Stimulated activated naive B cell treated with anti-CD40 and anti-IgM and Interleukin-4, amounts not matched to agents 10 μg/mL and 1 μg/mL and 100 μg/mL, for 72 hours (primary cell): Measurements from ENCODE around the gene AMN1.

Source experiments
- ATAC-seq, 2 donors: fragments of 150-1000 bp; cut with Tn5 transposase; replicated peaks; 2 replicates each; pipeline ENCODE4 v1.10.0; 2021; ENCODE audit warnings: moderate library complexity in 1 of 2
- DNase-seq: peaks from one replicate; pipeline ENCODE4 v3.0.0; 2021
- H3K27ac Mint-ChIP-seq: one replicate; pipeline ENCODE4 v1.8.0; 2022; ENCODE audit warnings: mild to moderate bottlenecking, mixed read lengths
- H3K27me3 Mint-ChIP-seq, 2 donors: one replicate each; pipeline ENCODE4 v1.8.0; 2022; ENCODE audit warnings: mixed read lengths in 2 of 2
- H3K36me3 Mint-ChIP-seq, 2 donors: one replicate each; pipeline ENCODE4 v1.8.0; 2022; ENCODE audit warnings: mixed read lengths in 2 of 2, mild to moderate bottlenecking in 1 of 2
- H3K4me1 Mint-ChIP-seq, 2 donors: one replicate each; pipeline ENCODE4 v1.8.0; 2022; ENCODE audit warnings: mixed read lengths in 2 of 2, mild to moderate bottlenecking in 1 of 2
- H3K4me3 Mint-ChIP-seq, 2 donors: one replicate each; pipeline ENCODE4 v1.8.0; 2022; ENCODE audit warnings: mild to moderate bottlenecking in 2 of 2, mixed read lengths in 2 of 2, moderate library complexity in 1 of 2
- H3K9me3 Mint-ChIP-seq, 2 donors: one replicate each; pipeline ENCODE4 v1.8.0; 2022; ENCODE audit warnings: mixed read lengths in 2 of 2, mild to moderate bottlenecking in 1 of 2

The AMN1 gene

DNA sequence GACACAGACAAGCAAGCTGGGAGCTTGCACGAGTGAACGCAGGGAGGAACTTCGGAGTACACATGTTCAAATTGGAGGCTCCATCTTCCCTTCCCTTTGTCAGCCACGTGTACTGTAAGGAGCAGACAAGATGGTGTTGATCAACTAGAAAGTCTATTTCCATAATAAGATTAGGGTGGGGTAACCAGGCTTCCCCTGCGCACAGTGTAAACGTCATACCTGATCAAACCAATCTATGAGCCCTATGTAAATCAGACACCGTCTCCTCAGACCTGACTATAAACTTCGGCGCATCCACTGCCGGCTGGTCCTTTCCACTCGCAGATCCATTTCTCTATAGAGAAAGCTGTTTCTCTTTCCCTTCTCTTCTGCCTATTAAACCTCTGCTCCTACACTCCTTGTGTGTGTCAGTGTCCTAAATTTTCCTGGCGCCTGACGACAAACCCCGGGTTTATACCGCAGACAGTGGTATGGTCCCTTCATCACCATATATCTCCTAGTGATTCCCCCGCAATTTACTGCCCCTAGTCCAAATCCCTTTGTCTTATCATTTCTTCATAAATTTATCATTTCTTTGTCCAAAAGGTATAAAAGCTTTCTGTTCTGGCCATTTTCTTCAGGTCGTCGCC lies 76.8 kb downstream of the AMN1 start:
- no peaks in the 10 kb centered on the region for H3K27me3 Mint-ChIP-seq
- H3K9me3 Mint-ChIP-seq: no peaks in the 10 kb centered on the region
- H3K4me1 Mint-ChIP-seq: peaks cover 11 to 23% of the 10 kb centered on the region in 2 donors
- H3K36me3 Mint-ChIP-seq: no peaks in the 10 kb centered on the region
- no peak overlapping the region for H3K27ac Mint-ChIP-seq
- ATAC-seq: no peak
- no peak for DNase-seq
- no peak overlapping the region for H3K4me3 Mint-ChIP-seq

DNA sequence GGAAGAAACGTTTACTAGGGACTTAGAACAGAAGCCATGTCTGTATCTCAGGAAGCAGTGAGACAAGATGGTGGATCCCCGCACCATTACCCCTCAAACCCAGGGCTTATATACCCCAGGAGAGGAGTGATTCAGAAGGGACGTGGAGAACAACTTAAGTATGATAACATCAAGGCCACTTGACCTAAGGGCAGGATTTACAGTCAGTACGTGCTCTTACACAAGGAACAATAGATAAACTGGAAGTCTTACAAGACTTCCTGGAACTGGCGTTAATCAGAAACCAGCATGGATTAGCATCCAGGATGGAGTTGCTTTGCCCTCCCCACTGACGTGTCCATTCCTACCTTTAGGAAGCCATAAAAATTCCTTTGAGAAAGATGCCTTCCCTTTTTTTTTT lies 77.9 kb downstream of the AMN1 start:
- H3K27me3 Mint-ChIP-seq: no peaks in the 10 kb centered on the region
- no peaks in the 10 kb centered on the region for H3K9me3 Mint-ChIP-seq
- H3K4me1 Mint-ChIP-seq: peaks cover 17 to 34% of the 10 kb centered on the region in 2 donors
- no peaks in the 10 kb centered on the region for H3K36me3 Mint-ChIP-seq
- DNase-seq (no peak), ATAC-seq (no peak)
- no peak overlapping the region for H3K27ac Mint-ChIP-seq
- H3K4me3 Mint-ChIP-seq: no peak overlapping the region

DNA sequence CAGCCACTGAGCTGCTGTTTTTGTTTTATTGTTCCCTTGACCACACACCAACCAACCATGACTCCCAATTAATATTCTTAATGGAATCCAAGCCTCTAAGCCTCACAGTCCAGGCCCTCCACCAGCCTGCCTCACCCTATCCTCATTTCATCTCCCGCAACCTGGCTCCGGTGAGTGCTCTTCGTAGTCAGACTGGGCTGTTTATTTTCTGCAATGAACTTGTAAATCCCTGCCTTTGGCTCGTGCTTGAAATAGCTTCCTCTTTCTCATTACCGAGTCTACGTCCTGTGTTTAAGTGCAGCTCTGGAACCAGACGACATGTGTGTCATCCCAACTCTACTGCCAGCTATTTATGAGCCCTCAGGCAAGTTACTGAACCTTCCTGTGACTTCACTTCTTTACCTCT lies 81.7 kb downstream of the AMN1 start:
- Mint-ChIP-seq H3K4me3 (peak overlapping the region in 1 of 2 donors; percentile 72), H3K9me3 (no peaks in the 10 kb centered on the region), H3K4me1 (peaks cover 12 to 22% of the 10 kb centered on the region in 2 donors), H3K27me3 (no peaks in the 10 kb centered on the region), H3K27ac (peak overlapping the region; percentile 0), H3K36me3 (no peaks in the 10 kb centered on the region)
- DNase-seq (no peak), ATAC-seq (peak; percentile 46 to 73)

DNA sequence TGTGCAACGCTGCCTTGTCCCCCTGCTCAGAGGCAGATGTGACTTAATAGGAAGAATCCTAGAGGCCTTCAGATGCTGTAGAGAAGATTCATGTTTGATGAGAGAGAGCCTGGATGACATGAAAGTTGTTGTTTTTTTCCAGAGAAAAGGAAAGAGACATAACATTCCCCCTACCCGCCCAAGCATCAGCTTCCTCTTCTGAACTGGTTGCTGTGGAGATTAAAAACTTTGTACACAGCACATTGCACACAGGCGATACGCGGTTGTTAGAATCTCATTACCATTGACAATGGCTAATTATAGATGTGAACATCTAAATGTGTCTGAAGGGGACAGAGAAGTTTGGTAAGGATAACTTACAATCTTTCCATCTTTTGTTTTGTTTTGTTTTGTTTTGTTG lies 82.9 kb downstream of the AMN1 start:
- DNase-seq (no peak), ATAC-seq (peak; percentile 60 to 71)
- Mint-ChIP-seq H3K9me3 (no peaks in the 10 kb centered on the region), H3K4me3 (peak overlapping the region; percentile 25 to 39), H3K27ac (peak overlapping the region; percentile 80), H3K4me1 (peaks cover 12 to 22% of the 10 kb centered on the region in 2 donors), H3K27me3 (no peaks in the 10 kb centered on the region), H3K36me3 (no peaks in the 10 kb centered on the region)

DNA sequence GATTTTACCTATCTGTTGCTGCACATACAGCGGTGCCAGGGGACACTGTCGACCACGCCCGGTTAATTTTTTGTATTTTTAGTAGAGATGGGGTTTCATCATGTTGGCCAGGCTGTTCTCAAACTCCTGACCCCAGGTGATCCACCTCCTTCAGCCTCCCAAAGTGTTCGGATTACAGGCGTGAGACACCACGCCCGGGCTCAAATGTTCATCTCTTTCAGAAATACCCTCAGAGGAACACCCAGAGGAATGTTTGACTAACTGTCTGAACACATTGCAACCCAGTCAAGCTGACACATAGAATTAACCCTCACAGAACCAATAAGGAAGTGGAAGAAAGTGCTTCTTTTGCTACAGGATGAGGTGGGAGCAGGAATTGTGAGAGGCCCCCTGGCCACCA lies 84.3 kb downstream of the AMN1 start:
- Mint-ChIP-seq H3K27ac (no peak overlapping the region), H3K4me1 (peaks cover 12 to 22% of the 10 kb centered on the region in 2 donors), H3K27me3 (no peaks in the 10 kb centered on the region), H3K9me3 (no peaks in the 10 kb centered on the region), H3K4me3 (no peak overlapping the region), H3K36me3 (no peaks in the 10 kb centered on the region)
- DNase-seq (no peak), ATAC-seq (no peak)

DNA sequence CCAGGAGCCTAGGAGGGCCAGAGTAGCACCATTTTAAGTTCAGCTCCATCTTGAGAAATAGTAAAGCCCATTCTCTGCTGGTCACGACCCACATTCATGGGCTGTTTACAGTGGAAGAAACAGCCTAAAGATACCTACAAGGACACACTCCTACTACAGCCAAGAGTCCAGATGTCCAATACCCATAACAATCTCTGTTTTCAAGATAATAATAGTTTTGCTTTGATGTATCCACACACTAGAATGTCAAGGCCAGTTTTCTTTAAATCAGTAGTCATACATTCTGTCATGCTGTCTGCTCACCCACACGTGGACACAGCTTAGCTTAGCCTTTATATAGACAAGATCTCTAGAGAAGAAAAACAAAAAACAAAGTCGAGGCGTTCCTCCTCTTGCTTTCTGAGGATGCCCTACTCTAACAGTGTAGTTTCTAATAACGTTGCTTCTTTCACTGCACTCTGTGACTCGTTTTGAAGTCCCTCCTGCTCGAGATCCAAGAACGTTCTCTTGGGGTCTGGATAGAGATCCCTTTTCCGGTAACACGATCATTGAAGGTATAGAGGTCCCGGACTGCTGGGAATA lies 87.2 kb downstream of the AMN1 start:
- ATAC-seq: no peak
- H3K4me1 Mint-ChIP-seq: peaks cover 8 to 21% of the 10 kb centered on the region in 2 donors
- H3K27ac Mint-ChIP-seq: no peak overlapping the region
- H3K27me3 Mint-ChIP-seq: no peaks in the 10 kb centered on the region
- H3K36me3 Mint-ChIP-seq: no peaks in the 10 kb centered on the region
- H3K4me3 Mint-ChIP-seq: no peak overlapping the region
- H3K9me3 Mint-ChIP-seq: no peaks in the 10 kb centered on the region
- no peak for DNase-seq

DNA sequence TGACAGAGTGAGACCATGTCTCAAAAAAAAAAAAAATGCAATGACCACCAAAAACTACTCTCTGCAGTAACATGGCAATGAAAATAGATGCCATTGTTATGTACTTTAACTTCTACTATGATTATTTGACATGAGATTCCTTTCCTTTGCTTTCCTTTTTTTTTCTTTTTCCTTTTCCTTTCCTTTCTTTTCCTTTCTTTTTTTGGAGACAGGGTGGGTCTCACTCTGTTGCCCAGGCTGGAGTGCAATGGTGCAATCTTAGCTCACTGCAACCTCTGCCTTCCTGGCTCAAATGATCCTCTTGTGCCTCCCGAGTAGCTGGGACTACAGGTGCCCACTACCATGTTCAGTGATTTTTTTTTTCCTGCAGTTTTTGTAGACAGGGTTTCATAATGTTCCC lies 94.2 kb downstream of the AMN1 start:
- Mint-ChIP-seq H3K4me1 (peaks cover 20 to 39% of the 10 kb centered on the region in 2 donors), H3K4me3 (no peak overlapping the region), H3K27ac (peak overlapping the region; percentile 84), H3K36me3 (no peaks in the 10 kb centered on the region), H3K9me3 (no peaks in the 10 kb centered on the region), H3K27me3 (no peaks in the 10 kb centered on the region)
- ATAC-seq: no peak
- no peak for DNase-seq

DNA sequence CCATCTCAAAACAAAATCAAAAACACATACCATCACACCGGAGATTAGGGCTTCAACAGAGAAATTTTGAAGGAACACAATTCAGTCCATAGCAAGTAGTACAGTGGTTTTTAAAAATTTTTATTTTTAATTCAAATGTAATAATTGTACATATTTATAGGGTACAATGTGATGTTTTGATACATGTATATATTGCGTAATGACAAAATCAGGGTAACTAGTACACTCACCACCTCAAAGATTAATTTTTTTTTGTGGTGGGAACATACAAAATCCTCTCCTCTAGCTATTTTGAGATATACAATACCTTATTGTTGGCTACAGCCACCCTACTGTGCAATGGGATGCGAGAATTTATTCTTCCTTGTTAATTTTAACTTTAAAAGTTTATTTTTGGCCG lies 95.4 kb downstream of the AMN1 start:
- peaks cover 20 to 39% of the 10 kb centered on the region in 2 donors for H3K4me1 Mint-ChIP-seq
- ATAC-seq (no peak), DNase-seq (no peak)
- H3K27ac Mint-ChIP-seq: no peak overlapping the region
- no peaks in the 10 kb centered on the region for H3K27me3 Mint-ChIP-seq
- H3K36me3 Mint-ChIP-seq: no peaks in the 10 kb centered on the region
- no peaks in the 10 kb centered on the region for H3K9me3 Mint-ChIP-seq
- H3K4me3 Mint-ChIP-seq: no peak overlapping the region

DNA sequence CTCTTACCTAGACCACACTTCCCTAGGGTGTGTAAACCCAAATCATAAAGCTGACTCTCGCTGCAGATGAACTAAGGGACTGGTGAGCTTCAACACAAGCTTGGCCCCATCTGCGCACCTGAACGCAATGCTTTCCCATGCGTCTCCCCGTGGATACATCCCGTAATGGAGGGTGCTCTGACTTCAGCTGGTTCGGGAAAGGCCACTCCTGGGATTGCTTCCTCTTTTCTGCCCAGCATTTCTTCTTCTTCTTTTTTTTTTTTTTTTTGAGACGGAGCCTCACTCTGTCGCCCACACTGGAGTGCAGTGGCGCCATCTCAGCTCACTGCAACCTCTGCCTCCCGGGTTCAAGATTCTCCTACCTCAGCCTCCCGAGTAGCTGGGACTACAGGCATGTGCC lies 97.0 kb downstream of the AMN1 start:
- ATAC-seq (no peak), DNase-seq (no peak)
- H3K9me3 Mint-ChIP-seq: no peaks in the 10 kb centered on the region
- no peaks in the 10 kb centered on the region for H3K27me3 Mint-ChIP-seq
- no peaks in the 10 kb centered on the region for H3K36me3 Mint-ChIP-seq
- peak overlapping the region; percentile 68 for H3K27ac Mint-ChIP-seq
- peaks cover 19 to 31% of the 10 kb centered on the region in 2 donors for H3K4me1 Mint-ChIP-seq
- no peak overlapping the region for H3K4me3 Mint-ChIP-seq

DNA sequence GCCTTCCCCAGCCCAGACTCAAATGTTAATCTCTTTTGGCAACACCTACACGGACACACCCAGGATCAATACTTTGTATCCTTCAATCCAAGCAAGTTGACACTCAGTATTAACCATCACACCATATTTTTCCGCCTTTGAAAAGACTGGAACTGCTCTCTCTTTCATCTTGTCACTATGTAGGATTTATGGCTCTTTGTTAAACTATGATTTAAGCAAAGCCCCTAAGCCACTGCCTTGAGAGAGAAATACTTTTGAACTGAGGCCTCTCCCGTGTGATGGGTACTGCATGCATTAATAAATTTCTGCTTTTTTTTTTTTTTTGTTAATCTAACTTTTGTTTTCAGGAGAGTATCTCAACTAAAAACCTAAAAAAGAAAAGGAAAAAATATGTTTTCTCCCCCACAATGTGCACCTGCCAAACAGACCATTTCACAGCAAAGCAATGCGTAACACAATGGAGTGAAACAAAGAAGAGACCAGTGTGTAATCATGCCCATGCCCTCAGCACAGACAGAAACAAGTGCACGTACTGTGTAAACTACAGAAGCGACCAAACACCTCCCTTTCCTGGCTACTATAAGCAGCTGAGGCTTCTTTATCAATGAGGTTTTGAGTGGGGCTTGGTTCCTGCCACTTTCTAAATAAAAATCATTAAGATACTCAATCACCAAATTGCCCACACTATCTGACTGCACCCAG lies 97.6 kb downstream of the AMN1 start:
- ATAC-seq (no peak), DNase-seq (no peak)
- no peak overlapping the region for H3K4me3 Mint-ChIP-seq
- no peaks in the 10 kb centered on the region for H3K36me3 Mint-ChIP-seq
- H3K27me3 Mint-ChIP-seq: no peaks in the 10 kb centered on the region
- peaks cover 18 to 25% of the 10 kb centered on the region in 2 donors for H3K4me1 Mint-ChIP-seq
- H3K9me3 Mint-ChIP-seq: no peaks in the 10 kb centered on the region
- peak overlapping the region; percentile 68 for H3K27ac Mint-ChIP-seq

DNA sequence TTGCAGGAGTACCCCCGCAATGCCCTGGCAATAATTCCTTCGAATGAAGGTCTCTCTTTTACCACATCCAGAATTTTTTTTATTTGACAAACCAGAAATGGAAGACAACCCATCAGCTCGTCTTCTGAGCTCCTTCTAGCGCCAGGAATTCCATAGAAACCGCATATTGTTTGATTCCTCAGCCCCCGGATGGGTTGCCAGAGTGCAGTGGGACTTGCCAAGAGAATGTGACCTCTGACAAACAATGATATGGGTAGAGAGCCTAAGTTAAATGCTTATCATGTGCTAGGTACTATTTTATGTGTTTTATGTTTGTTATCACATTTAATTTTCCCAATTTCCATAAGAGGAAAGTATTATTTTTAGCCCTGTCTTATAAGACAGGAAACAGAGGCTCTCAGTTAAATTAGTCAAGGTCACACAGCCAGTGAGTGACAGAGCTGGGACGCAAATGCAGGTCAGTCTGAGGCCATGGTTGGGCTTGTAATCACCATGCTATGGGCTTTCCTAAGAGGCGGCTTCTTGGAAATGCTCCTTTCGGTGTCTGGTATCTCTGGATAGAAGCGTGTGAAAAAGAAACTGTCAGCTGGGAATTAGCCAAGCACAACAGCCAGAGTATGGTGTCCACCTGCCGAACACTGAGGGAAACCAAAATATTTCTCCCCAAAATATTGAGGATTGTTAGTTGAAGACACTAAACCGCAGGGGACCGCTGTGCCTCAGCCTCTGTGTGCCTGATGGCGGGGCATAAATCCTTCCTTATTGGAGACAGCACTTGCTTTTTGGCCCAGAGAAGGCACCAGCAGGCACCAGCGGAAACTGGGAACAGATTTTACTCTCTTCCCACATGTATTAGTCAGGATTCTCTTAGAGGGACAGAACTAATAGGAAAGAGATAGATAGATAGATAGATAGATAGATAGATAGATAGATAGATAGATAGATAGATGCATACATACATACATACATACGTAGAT lies 98.8 kb downstream of the AMN1 start:
- no peaks in the 10 kb centered on the region for H3K9me3 Mint-ChIP-seq
- H3K4me3 Mint-ChIP-seq: no peak overlapping the region
- no peak for DNase-seq
- no peak for ATAC-seq
- H3K27me3 Mint-ChIP-seq: no peaks in the 10 kb centered on the region
- H3K4me1 Mint-ChIP-seq: peaks cover 16 to 20% of the 10 kb centered on the region in 2 donors
- H3K36me3 Mint-ChIP-seq: no peaks in the 10 kb centered on the region
- H3K27ac Mint-ChIP-seq: no peak overlapping the region

DNA sequence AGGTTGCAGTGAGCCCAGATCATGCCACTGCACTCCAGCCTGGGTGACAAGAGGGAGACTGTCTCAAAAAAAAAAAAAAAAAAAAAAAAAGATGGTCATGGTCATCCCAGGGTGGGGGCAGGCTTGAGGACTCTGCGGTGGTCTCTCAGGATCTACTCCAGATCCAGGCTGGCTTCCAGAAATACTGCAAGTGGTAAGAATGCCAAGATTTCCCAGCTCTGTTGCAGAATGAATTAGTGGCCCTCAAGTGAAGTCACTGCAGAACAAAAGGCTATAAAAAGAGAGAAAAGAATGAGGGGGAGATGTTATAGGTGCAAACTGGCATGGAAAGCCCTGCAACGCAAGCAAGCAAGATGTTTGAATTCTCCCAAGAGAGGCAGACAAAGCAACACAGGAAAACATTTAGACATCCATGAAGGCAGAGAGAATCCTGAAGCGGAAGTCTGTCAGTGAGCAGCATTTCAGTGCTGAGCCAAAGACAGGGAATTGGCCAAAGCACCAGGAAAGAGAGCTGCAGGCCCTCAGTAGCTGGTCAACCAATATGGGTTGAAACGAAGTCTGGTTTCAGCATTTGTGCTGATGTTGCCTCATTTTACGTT lies 101.3 kb downstream of the AMN1 start:
- peaks cover 10 to 12% of the 10 kb centered on the region in 2 donors for H3K4me1 Mint-ChIP-seq
- no peaks in the 10 kb centered on the region for H3K9me3 Mint-ChIP-seq
- H3K4me3 Mint-ChIP-seq: no peak overlapping the region
- DNase-seq (no peak), ATAC-seq (no peak)
- no peaks in the 10 kb centered on the region for H3K27me3 Mint-ChIP-seq
- H3K36me3 Mint-ChIP-seq: no peaks in the 10 kb centered on the region
- no peak overlapping the region for H3K27ac Mint-ChIP-seq

DNA sequence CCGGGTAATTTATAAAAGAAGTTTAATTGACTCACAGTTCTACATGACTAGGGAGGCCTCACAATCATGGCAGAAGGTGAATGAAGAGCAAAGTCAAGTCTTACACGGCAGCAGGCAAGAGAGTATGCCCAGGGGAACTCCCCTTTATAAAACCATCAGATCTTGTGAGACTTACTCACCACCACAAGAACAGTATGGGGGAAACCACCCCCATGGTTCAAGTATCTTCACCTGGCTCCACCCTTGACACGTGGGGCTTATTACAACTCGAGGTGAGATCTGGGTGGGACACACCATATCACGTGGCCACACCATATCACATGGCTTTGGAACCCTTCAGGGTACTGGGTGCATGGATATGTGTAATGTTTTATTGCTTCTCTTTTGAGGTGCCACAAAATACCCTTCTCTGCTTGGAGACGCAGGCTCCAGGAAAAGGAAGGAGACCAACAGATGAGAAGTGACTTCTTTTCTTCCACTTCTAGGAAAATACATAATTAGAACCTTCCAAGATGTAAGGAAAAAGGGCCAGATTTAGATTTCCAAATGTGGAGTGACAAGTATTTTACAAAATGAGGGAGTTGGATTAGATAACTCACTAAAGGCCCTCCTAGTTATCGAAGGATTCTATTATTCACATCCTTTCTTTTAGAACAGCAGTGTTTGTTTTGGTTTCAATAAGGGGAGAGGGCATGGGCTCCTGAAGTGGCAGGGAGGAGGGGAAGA lies 102.4 kb downstream of the AMN1 start:
- Mint-ChIP-seq H3K9me3 (no peaks in the 10 kb centered on the region), H3K4me3 (no peak overlapping the region), H3K27me3 (no peaks in the 10 kb centered on the region), H3K4me1 (peaks cover 0 to 1% of the 10 kb centered on the region in 2 donors), H3K36me3 (no peaks in the 10 kb centered on the region), H3K27ac (peak overlapping the region; percentile 65)
- no peak for DNase-seq
- no peak for ATAC-seq
